Mammary epithelial cell (primary cell): Measurements from ENCODE around the gene BAHD1.

Source experiments
- EZH2 ChIP-seq: IDR thresholded peaks from 2 replicates; pipeline ENCODE4 v1.6.1; 2012; ENCODE audit warnings: low read length, inconsistent platforms, borderline replicate concordance
- TF ChIP-seq, protein P1 (sequence below), 2 donors: IDR thresholded peaks in 1 of 2; conservative IDR thresholded peaks in 1 of 2; 2 replicates each; pipeline ENCODE4 v1.5.1; 2011 to 2012; ENCODE audit warnings: inconsistent platforms in 2 of 2, low read length in 2 of 2, mild to moderate bottlenecking in 2 of 2, control low read depth in 1 of 2, low read depth in 1 of 2; ENCODE audit not compliant: insufficient read depth in 1 of 2; ENCODE audit errors: extremely low read depth in 1 of 2

DNA sequence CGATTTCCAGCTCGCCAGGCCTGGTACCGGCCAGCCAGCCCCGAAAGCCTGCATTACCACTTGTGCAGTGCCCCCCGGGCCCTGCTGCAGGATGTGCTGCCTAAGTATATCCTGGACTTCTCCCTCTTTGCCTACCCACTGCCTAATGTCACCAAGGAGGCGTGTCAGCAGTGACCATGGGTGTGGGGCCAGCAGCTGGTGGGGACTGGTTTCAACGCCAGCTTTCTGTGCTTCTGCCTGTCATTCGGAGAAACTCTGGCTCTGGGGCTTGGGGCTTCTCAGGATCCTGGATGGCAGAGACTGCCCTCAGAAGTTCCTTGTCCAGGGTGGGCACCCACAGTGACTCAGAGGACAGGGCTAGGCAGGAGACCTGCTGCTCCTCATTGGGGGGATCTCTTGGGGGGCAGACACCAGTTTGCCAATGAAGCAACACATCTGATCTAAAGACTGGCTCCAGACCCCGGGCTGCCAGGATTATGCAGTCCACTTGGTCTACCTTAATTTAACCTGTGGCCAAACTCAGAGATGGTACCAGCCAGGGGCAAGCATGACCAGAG lies 31.5 kb downstream of the BAHD1 start:
- TF ChIP-seq, protein P1, sequence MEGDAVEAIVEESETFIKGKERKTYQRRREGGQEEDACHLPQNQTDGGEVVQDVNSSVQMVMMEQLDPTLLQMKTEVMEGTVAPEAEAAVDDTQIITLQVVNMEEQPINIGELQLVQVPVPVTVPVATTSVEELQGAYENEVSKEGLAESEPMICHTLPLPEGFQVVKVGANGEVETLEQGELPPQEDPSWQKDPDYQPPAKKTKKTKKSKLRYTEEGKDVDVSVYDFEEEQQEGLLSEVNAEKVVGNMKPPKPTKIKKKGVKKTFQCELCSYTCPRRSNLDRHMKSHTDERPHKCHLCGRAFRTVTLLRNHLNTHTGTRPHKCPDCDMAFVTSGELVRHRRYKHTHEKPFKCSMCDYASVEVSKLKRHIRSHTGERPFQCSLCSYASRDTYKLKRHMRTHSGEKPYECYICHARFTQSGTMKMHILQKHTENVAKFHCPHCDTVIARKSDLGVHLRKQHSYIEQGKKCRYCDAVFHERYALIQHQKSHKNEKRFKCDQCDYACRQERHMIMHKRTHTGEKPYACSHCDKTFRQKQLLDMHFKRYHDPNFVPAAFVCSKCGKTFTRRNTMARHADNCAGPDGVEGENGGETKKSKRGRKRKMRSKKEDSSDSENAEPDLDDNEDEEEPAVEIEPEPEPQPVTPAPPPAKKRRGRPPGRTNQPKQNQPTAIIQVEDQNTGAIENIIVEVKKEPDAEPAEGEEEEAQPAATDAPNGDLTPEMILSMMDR (conservative IDR thresholded peaks at IDR 0.05 in 1 of 2, IDR thresholded peaks at IDR 0.05 in 1 of 2; ENCODE audit: extremely low read depth in 1 of 2, insufficient read depth in 1 of 2, low read depth in 1 of 2, low read length in 2 of 2): no peak
- no peak for TF ChIP-seq EZH2
